Activated CD8-positive, alpha-beta memory T cell treated with anti-CD3 and anti-CD28 coated beads for 1 hour (primary cell): ENCODE data around the gene GET4.

Experiments used
- DNase-seq, 2 donors: peaks; one replicate each; pipeline ENCODE4 v3.0.0-alpha.2; 2020; ENCODE audit warnings: low read depth in 1 of 2; ENCODE audit errors: extremely low read depth in 1 of 2

Gene GET4

GRCh38 chr7:897771-898376, 21.5 kb downstream of the GET4 start:
- DNase-seq, result no peak

GRCh38 chr7:898460-898854, 22.1 kb downstream of the GET4 start:
- DNase-seq, result no peak

GRCh38 chr7:898855-899681, 22.7 kb downstream of the GET4 start:
- no peak for DNase-seq

- no peak for DNase-seq
These were observed 23.5 kb downstream of the GET4 start for GRCh38 chr7:899806-900205.

GRCh38 chr7:900331-901040, 24.1 kb downstream of the GET4 start:
- DNase-seq, result no peak

- DNase-seq, result no peak
These were observed 24.7 kb downstream of the GET4 start for GRCh38 chr7:901041-901387.

GRCh38 chr7:901388-902154, 25.2 kb downstream of the GET4 start:
- DNase-seq, result no peak

GRCh38 chr7:902996-903395, 26.6 kb downstream of the GET4 start:
- no peak for DNase-seq

- DNase-seq, result no peak
These were observed 27.8 kb downstream of the GET4 start for GRCh38 chr7:903921-904755.

GRCh38 chr7:904847-905246, 28.5 kb downstream of the GET4 start:
- no peak for DNase-seq

GRCh38 chr7:906776-907157, 30.4 kb downstream of the GET4 start:
- no peak for DNase-seq

GRCh38 chr7:907158-907980, 31.0 kb downstream of the GET4 start:
- DNase-seq, result no peak

GRCh38 chr7:908159-908581, 31.8 kb downstream of the GET4 start:
- no peak for DNase-seq

GRCh38 chr7:908591-909357, 32.4 kb downstream of the GET4 start:
- DNase-seq, result peak; percentile 33 to 34

- DNase-seq, result no peak
These were observed 33.3 kb downstream of the GET4 start for GRCh38 chr7:909358-910329.

- no peak for DNase-seq
These were observed 34.1 kb downstream of the GET4 start for GRCh38 chr7:910441-910861.

- DNase-seq, result no peak
These were observed 34.6 kb downstream of the GET4 start for GRCh38 chr7:910931-911431.
